GM12864 (cell line): ENCODE results near the gene NUDT1.

Experiments
- DNase-seq: peaks from one replicate; pipeline ENCODE4 v3.0.0-alpha.2; 2011; ENCODE audit warnings: low read depth
- H3K4me3 ChIP-seq: 2 replicates; pipeline ENCODE4 v1.5.1; 2011; ENCODE audit warnings: mild to moderate bottlenecking, low read depth, low read length, control low read depth
- CTCF ChIP-seq: IDR thresholded peaks from 2 replicates; pipeline ENCODE4 v1.5.1; 2011; ENCODE audit warnings: low read depth, mild to moderate bottlenecking, moderate library complexity, low read length, control low read depth, inconsistent platforms; ENCODE audit errors: missing control alignments

NUDT1 gene

GRCh38 chr7:2201686-2202360 lies 40.2 kb upstream of the NUDT1 start:
- H3K4me3 ChIP-seq, result no peak overlapping the region
- no peak for TF ChIP-seq CTCF
- DNase-seq, result no peak

- DNase-seq, result no peak
- TF ChIP-seq CTCF, result no peak
- H3K4me3 ChIP-seq, result no peak overlapping the region
Observed at GRCh38 chr7:2202361-2202761, 39.7 kb upstream of the NUDT1 start.

GRCh38 chr7:2202901-2203765 lies 38.9 kb upstream of the NUDT1 start:
- TF ChIP-seq CTCF, result no peak
- no peak for DNase-seq
- no peak overlapping the region for H3K4me3 ChIP-seq

- peak; percentile 10 for DNase-seq
- no peak for TF ChIP-seq CTCF
- H3K4me3 ChIP-seq, result no peak overlapping the region
Observed at GRCh38 chr7:2203766-2204300, 38.2 kb upstream of the NUDT1 start.

- TF ChIP-seq CTCF, result no peak
- no peak for DNase-seq
- no peak overlapping the region for H3K4me3 ChIP-seq
Observed at GRCh38 chr7:2204446-2204845, 37.6 kb upstream of the NUDT1 start.

GRCh38 chr7:2205036-2205780 lies 36.8 kb upstream of the NUDT1 start:
- no peak for TF ChIP-seq CTCF
- H3K4me3 ChIP-seq, result no peak overlapping the region
- DNase-seq, result no peak
